Bronchial epithelial cell (primary cell): ENCODE data around the gene PRPF38A. TPM values are rescaled to one million over a fixed set of nuclear protein-coding genes. Genes with fewer than 3 reads are reported as not detected.
A peak's percentile ranks its signal among the peaks of the same experiment; 100 is the strongest.

Experiments used
- DNase-seq: peaks from one replicate; pipeline ENCODE4 v3.0.0-alpha.2; 2010; ENCODE audit warnings: low read depth
- FAIRE-seq: peaks from 2 replicates; lab custom pipeline; 2011; peaks lifted over from hg19 to GRCh38; lab: Jason Lieb, UNC
- H3K27me3 ChIP-seq: 2 replicates; pipeline ENCODE4 v1.5.1; 2011; ENCODE audit warnings: low read length; ENCODE audit not compliant: control insufficient read depth, insufficient read depth
- H3K36me3 ChIP-seq: 2 replicates; pipeline ENCODE4 v1.5.1; 2011; ENCODE audit warnings: low read length; ENCODE audit not compliant: control insufficient read depth, insufficient read depth
- H3K4me3 ChIP-seq: 2 replicates; pipeline ENCODE4 v1.5.1; 2011; ENCODE audit warnings: mild to moderate bottlenecking, low read depth, low read length, control low read depth
- CTCF ChIP-seq: IDR thresholded peaks from 2 replicates; pipeline ENCODE4 v1.5.1; 2011; ENCODE audit warnings: mild to moderate bottlenecking, moderate library complexity, low read length, control low read depth, inconsistent platforms; ENCODE audit not compliant: insufficient read depth, severe bottlenecking
- total RNA-seq: library from RNA; depleted of rRNA; stranded (reverse); fragments of >200 nt; gene quantifications from 2 replicates; pipeline ENCODE4 v1.2.1, GENCODE V29; 2014

Gene PRPF38A
- total RNA-seq, 1 donor from 2014 or later: 6.6 TPM

- H3K27me3 ChIP-seq: no peaks in the 10 kb centered on the region
- TF ChIP-seq CTCF: no peak
- FAIRE-seq (no peak), DNase-seq (no peak)
- peaks cover 2% of the 10 kb centered on the region for H3K36me3 ChIP-seq
- no peak overlapping the region for H3K4me3 ChIP-seq
These were observed 50.4 kb downstream of the PRPF38A start for GRCh38 chr1:52454779-52455178.

GRCh38 chr1:52455686-52456085 is 51.3 kb downstream of the PRPF38A start:
- FAIRE-seq (no peak), DNase-seq (peak; percentile 33)
- no peaks in the 10 kb centered on the region for H3K27me3 ChIP-seq
- no peak overlapping the region for H3K4me3 ChIP-seq
- H3K36me3 ChIP-seq: peaks cover 2% of the 10 kb centered on the region
- TF ChIP-seq CTCF: no peak

GRCh38 chr1:52460694-52461093 is 56.3 kb downstream of the PRPF38A start:
- FAIRE-seq: no peak
- peak; percentile 70 for DNase-seq
- Histone ChIP-seq H3K36me3 (no peaks in the 10 kb centered on the region), H3K4me3 (no peak overlapping the region), H3K27me3 (no peaks in the 10 kb centered on the region)
- no peak for TF ChIP-seq CTCF

GRCh38 chr1:52461821-52462220 is 57.4 kb downstream of the PRPF38A start:
- DNase-seq (no peak), FAIRE-seq (no peak)
- no peak overlapping the region for H3K4me3 ChIP-seq
- no peaks in the 10 kb centered on the region for H3K27me3 ChIP-seq
- no peak for TF ChIP-seq CTCF
- no peaks in the 10 kb centered on the region for H3K36me3 ChIP-seq

- H3K4me3 ChIP-seq: no peak overlapping the region
- no peaks in the 10 kb centered on the region for H3K27me3 ChIP-seq
- FAIRE-seq: no peak
- DNase-seq: no peak
- no peaks in the 10 kb centered on the region for H3K36me3 ChIP-seq
- TF ChIP-seq CTCF: no peak
These were observed 59.5 kb downstream of the PRPF38A start for GRCh38 chr1:52463891-52464290.

GRCh38 chr1:52469108-52469507 is 64.7 kb downstream of the PRPF38A start:
- Histone ChIP-seq H3K36me3 (no peaks in the 10 kb centered on the region), H3K4me3 (no peak overlapping the region), H3K27me3 (no peaks in the 10 kb centered on the region)
- no peak for FAIRE-seq
- TF ChIP-seq CTCF: no peak
- no peak for DNase-seq

Other genes starting within 250 kb of the PRPF38A start
- gene CC2D1B, start 38.4 kb upstream of the PRPF38A start, total RNA-seq: 26.0 and 32.4 TPM in 2 replicates
- gene ORC1, start 179 bp upstream of the PRPF38A start, total RNA-seq: 0.26 TPM in 2 replicates
- 17.6 and 18.6 TPM in 2 replicates for gene TUT4, start 148.5 kb downstream of the PRPF38A start, total RNA-seq
- 1.1 and 1.7 TPM in 2 replicates for gene GPX7, start 197.8 kb downstream of the PRPF38A start, total RNA-seq
- not detected in 2 replicates for gene SHISAL2A, start 228.6 kb downstream of the PRPF38A start, total RNA-seq